GM23338 (cell line): Measurements from ENCODE around the gene FAP. TPM values are rescaled to one million over a fixed set of nuclear protein-coding genes. Genes with fewer than 3 reads are reported as not detected.

Experiments used
- ATAC-seq: fragments of 200-7000 bp; cut with Tn5 transposase; 3 replicates; pipeline ENCODE4 v1.9.1; 2020
- DNase-seq: peaks from one replicate; pipeline ENCODE4 v3.0.0-alpha.2; 2015; ENCODE audit warnings: low spot score
- H2AFZ ChIP-seq: fragments of 200-600 bp; sonication (generic); 2 replicates; pipeline ENCODE4 v1.8.0; 2016; ENCODE audit warnings: antibody characterized with exemption, mild to moderate bottlenecking, moderate library complexity
- H3F3A ChIP-seq: fragments of 200-600 bp; sonication (generic); replicated peaks from 2 replicates; pipeline ENCODE4 v1.8.0; 2017; ENCODE audit warnings: antibody characterized with exemption, mixed run types, low read depth
- H3K27ac ChIP-seq: fragments of 200-600 bp; sonication (generic); 2 replicates; pipeline ENCODE4 v1.6.1; 2016; ENCODE audit warnings: low read depth
- H3K27me3 ChIP-seq: fragments of 200-600 bp; sonication (generic); 2 replicates; pipeline ENCODE4 v1.8.0; 2016; ENCODE audit warnings: mild to moderate bottlenecking, mixed run types, moderate library complexity; ENCODE audit not compliant: insufficient read depth
- H3K36me3 ChIP-seq: fragments of 200-600 bp; sonication (generic); 2 replicates; pipeline ENCODE4 v1.8.0; 2016; ENCODE audit warnings: mild to moderate bottlenecking; ENCODE audit not compliant: insufficient read depth
- H3K4me1 ChIP-seq: fragments of 200-600 bp; sonication (generic); 2 replicates; pipeline ENCODE4 v1.8.0; 2016; ENCODE audit warnings: mild to moderate bottlenecking, moderate library complexity; ENCODE audit not compliant: insufficient read depth
- H3K4me2 ChIP-seq: fragments of 200-600 bp; sonication (generic); 2 replicates; pipeline ENCODE4 v1.7.1; 2017; ENCODE audit warnings: mixed run types
- H3K4me3 ChIP-seq: fragments of 200-600 bp; sonication (generic); 2 replicates; pipeline ENCODE4 v1.6.1; 2016; ENCODE audit warnings: mixed run types
- H3K79me2 ChIP-seq: fragments of 200-600 bp; sonication (generic); replicated peaks from 2 replicates; pipeline ENCODE4 v1.8.0; 2017; ENCODE audit warnings: mild to moderate bottlenecking; ENCODE audit not compliant: insufficient read depth
- H3K9me2 ChIP-seq: fragments of 200-600 bp; sonication (generic); 2 replicates; pipeline ENCODE4 v1.8.0; 2017; ENCODE audit not compliant: insufficient read depth
- H4K20me1 ChIP-seq: fragments of 200-600 bp; sonication (generic); replicated peaks from 2 replicates; pipeline ENCODE4 v1.8.0; 2017; ENCODE audit warnings: mild to moderate bottlenecking; ENCODE audit not compliant: insufficient read depth
- H3K27ac Mint-ChIP-seq: 2 replicates; pipeline ENCODE4 v1.8.0; 2020; ENCODE audit warnings: inconsistent platforms, mild to moderate bottlenecking, moderate library complexity, mixed read lengths
- H3K27me3 Mint-ChIP-seq: 3 replicates; pipeline ENCODE4 v1.8.0; 2022; ENCODE audit warnings: low read depth, mild to moderate bottlenecking, moderate library complexity, mixed read lengths, inconsistent platforms; ENCODE audit not compliant: insufficient read depth, poor library complexity
- H3K36me3 Mint-ChIP-seq: 3 replicates; pipeline ENCODE4 v1.8.0; 2021; ENCODE audit warnings: low read depth, mild to moderate bottlenecking, inconsistent platforms, moderate library complexity, mixed read lengths
- H3K4me1 Mint-ChIP-seq: 3 replicates; pipeline ENCODE4 v1.8.0; 2020; ENCODE audit warnings: mild to moderate bottlenecking, inconsistent platforms, mixed read lengths
- H3K4me3 Mint-ChIP-seq: 3 replicates; pipeline ENCODE4 v1.8.0; 2021; ENCODE audit warnings: moderate library complexity, mild to moderate bottlenecking, inconsistent platforms, mixed read lengths
- H3K9me3 Mint-ChIP-seq: 3 replicates; pipeline ENCODE4 v1.8.0; 2020; ENCODE audit warnings: moderate library complexity, mild to moderate bottlenecking, inconsistent platforms, mixed read lengths
- CREB1 ChIP-seq: fragments of 250-450 bp; sonication (Bioruptor Pico); IDR thresholded peaks from 2 replicates; pipeline ENCODE4 v1.5.0; 2020; ENCODE audit warnings: low read depth, mild to moderate bottlenecking, moderate library complexity
- EZH2 ChIP-seq: fragments of 200-600 bp; sonication (generic); IDR thresholded peaks from one replicate; pipeline ENCODE4 v1.8.0; 2017; ENCODE audit warnings: antibody characterized with exemption, mild to moderate bottlenecking, low read depth; ENCODE audit not compliant: unreplicated experiment
- EZH2phosphoT487 ChIP-seq: fragments of 200-600 bp; sonication (generic); IDR thresholded peaks from one replicate; pipeline ENCODE4 v1.8.1; 2018; ENCODE audit warnings: antibody characterized with exemption; ENCODE audit not compliant: unreplicated experiment
- JUNB ChIP-seq: IDR thresholded peaks from one replicate; pipeline ENCODE4 v1.6.1; 2016; ENCODE audit warnings: antibody characterized with exemption; ENCODE audit not compliant: unreplicated experiment
- NANOG ChIP-seq: IDR thresholded peaks from 2 replicates; pipeline ENCODE4 v1.6.1; 2016; ENCODE audit warnings: antibody characterized with exemption, borderline replicate concordance
- POLR2AphosphoS5 ChIP-seq: IDR thresholded peaks from 2 replicates; pipeline ENCODE4 v1.6.1; 2016; ENCODE audit warnings: antibody characterized with exemption, low read depth
- STAT1 ChIP-seq: IDR thresholded peaks from one replicate; pipeline ENCODE4 v1.6.1; 2016; ENCODE audit warnings: antibody characterized with exemption; ENCODE audit not compliant: unreplicated experiment
- ZNF114 ChIP-seq: fragments of 250-450 bp; sonication (Bioruptor Pico); IDR thresholded peaks from 2 replicates; pipeline ENCODE4 v1.5.0; 2020; ENCODE audit warnings: mild to moderate bottlenecking, moderate library complexity
- ZNF331 ChIP-seq: fragments of 250-450 bp; sonication (Bioruptor Pico); IDR thresholded peaks from 2 replicates; pipeline ENCODE4 v1.5.0; 2020; ENCODE audit warnings: low read depth, mild to moderate bottlenecking, moderate library complexity
- polyA plus RNA-seq: library from polyadenylated mRNA; unstranded; fragments of >200 nt; fragmentation: Nextera tagmentation; extraction: Ambion mirVana; gene quantifications from 2 replicates; pipeline ENCODE4 v1.2.1, GENCODE V29; 2016
- total RNA-seq: library from RNA; depleted of rRNA; stranded (reverse); fragments of >200 nt; shearing (Covaris generic); gene quantifications from 2 replicates; pipeline ENCODE4 v1.2.3, GENCODE V29; 2014
- TF ChIP-seq, protein P1 (sequence below): fragments of 250-450 bp; sonication (Bioruptor Pico); IDR thresholded peaks from 2 replicates; pipeline ENCODE4 v1.5.0; 2020; ENCODE audit warnings: mild to moderate bottlenecking, moderate library complexity
- TF ChIP-seq, protein P2 (sequence below): IDR thresholded peaks from 2 replicates; pipeline ENCODE4 v1.6.1; 2016; ENCODE audit warnings: antibody characterized with exemption
- TF ChIP-seq, protein P3 (sequence below), 2 experiments: fragments of 200-600 bp in 1 of 2; sonication (generic) in 1 of 2; conservative IDR thresholded peaks; 2 replicates each; pipeline versions ENCODE4 v1.5.1 to v1.6.1; 2016 to 2017; ENCODE audit warnings: antibody characterized with exemption in 2 of 2, low read depth in 2 of 2, mild to moderate bottlenecking in 2 of 2, moderate library complexity in 1 of 2
- TF ChIP-seq, protein P4 (sequence below): IDR thresholded peaks from one replicate; pipeline ENCODE4 v1.6.1; 2018; ENCODE audit warnings: antibody characterized with exemption; ENCODE audit not compliant: unreplicated experiment

Gene FAP
- total and polyA plus RNA-seq, 2 experiments from 2014 or later, result not detected

DNA sequence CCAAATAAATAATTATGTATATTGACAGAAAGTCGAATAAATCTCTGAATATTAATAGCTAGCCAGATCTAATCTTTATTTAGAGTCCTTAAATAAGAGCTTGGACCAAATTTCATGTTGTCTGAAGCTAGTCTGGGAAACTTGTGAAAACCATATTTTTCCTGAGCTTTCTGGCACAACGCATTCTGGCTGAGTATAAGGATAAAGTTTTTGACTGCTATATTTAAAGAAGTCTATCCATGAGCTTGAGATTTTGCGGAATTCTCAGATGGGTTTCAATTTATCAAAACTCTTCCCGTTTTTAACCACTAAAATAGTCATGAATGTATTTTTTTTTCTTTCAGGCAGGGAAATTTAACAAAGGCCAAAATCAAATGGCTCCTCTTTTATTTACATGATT lies 23.8 kb downstream of the FAP start:
- Histone ChIP-seq H3K36me3 (no peaks in the 10 kb centered on the region), H3K4me1 (no peaks in the 10 kb centered on the region), H3K79me2 (no peaks in the 10 kb centered on the region), H3K27me3 (no peaks in the 10 kb centered on the region), H3K4me3 (no peak overlapping the region), H3K4me2 (no peak overlapping the region), H4K20me1 (no peaks in the 10 kb centered on the region), H3F3A (no peaks in the 10 kb centered on the region), H3K9me2 (no peaks in the 10 kb centered on the region), H3K27ac (no peak overlapping the region), H2AFZ (no peak overlapping the region)
- no peaks in the 10 kb centered on the region for H3K9me3 Mint-ChIP-seq
- H3K4me3 Mint-ChIP-seq, result no peak overlapping the region
- ATAC-seq, result no peak
- H3K27ac Mint-ChIP-seq, result no peak overlapping the region
- H3K36me3 Mint-ChIP-seq, result no peaks in the 10 kb centered on the region
- H3K4me1 Mint-ChIP-seq, result peaks cover 10% of the 10 kb centered on the region; the same call in 2 of the 3 replicates
- no peak for DNase-seq
- no peak for TF ChIP-seq ZNF331 (CRISPR knock-in tag)
- TF ChIP-seq ZNF114 (CRISPR knock-in tag), result no peak
- TF ChIP-seq, protein P1, sequence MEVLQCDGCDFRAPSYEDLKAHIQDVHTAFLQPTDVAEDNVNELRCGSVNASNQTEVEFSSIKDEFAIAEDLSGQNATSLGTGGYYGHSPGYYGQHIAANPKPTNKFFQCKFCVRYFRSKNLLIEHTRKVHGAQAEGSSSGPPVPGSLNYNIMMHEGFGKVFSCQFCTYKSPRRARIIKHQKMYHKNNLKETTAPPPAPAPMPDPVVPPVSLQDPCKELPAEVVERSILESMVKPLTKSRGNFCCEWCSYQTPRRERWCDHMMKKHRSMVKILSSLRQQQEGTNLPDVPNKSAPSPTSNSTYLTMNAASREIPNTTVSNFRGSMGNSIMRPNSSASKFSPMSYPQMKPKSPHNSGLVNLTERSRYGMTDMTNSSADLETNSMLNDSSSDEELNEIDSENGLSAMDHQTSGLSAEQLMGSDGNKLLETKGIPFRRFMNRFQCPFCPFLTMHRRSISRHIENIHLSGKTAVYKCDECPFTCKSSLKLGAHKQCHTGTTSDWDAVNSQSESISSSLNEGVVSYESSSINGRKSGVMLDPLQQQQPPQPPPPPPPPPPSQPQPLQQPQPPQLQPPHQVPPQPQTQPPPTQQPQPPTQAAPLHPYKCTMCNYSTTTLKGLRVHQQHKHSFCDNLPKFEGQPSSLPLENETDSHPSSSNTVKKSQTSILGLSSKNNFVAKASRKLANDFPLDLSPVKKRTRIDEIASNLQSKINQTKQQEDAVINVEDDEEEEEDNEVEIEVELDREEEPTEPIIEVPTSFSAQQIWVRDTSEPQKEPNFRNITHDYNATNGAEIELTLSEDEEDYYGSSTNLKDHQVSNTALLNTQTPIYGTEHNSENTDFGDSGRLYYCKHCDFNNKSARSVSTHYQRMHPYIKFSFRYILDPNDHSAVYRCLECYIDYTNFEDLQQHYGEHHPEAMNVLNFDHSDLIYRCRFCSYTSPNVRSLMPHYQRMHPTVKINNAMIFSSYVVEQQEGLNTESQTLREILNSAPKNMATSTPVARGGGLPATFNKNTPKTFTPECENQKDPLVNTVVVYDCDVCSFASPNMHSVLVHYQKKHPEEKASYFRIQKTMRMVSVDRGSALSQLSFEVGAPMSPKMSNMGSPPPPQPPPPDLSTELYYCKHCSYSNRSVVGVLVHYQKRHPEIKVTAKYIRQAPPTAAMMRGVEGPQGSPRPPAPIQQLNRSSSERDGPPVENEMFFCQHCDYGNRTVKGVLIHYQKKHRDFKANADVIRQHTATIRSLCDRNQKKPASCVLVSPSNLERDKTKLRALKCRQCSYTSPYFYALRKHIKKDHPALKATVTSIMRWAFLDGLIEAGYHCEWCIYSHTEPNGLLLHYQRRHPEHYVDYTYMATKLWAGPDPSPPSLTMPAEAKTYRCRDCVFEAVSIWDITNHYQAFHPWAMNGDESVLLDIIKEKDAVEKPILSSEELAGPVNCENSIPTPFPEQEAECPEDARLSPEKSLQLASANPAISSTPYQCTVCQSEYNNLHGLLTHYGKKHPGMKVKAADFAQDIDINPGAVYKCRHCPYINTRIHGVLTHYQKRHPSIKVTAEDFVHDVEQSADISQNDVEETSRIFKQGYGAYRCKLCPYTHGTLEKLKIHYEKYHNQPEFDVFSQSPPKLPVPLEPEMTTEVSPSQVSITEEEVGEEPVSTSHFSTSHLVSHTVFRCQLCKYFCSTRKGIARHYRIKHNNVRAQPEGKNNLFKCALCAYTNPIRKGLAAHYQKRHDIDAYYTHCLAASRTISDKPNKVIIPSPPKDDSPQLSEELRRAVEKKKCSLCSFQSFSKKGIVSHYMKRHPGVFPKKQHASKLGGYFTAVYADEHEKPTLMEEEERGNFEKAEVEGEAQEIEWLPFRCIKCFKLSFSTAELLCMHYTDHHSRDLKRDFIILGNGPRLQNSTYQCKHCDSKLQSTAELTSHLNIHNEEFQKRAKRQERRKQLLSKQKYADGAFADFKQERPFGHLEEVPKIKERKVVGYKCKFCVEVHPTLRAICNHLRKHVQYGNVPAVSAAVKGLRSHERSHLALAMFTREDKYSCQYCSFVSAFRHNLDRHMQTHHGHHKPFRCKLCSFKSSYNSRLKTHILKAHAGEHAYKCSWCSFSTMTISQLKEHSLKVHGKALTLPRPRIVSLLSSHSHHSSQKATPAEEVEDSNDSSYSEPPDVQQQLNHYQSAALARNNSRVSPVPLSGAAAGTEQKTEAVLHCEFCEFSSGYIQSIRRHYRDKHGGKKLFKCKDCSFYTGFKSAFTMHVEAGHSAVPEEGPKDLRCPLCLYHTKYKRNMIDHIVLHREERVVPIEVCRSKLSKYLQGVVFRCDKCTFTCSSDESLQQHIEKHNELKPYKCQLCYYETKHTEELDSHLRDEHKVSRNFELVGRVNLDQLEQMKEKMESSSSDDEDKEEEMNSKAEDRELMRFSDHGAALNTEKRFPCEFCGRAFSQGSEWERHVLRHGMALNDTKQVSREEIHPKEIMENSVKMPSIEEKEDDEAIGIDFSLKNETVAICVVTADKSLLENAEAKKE (CRISPR knock-in tag), result no peak
- TF ChIP-seq EZH2phosphoT487, result no peak
- no peak for TF ChIP-seq STAT1
- TF ChIP-seq, protein P2, sequence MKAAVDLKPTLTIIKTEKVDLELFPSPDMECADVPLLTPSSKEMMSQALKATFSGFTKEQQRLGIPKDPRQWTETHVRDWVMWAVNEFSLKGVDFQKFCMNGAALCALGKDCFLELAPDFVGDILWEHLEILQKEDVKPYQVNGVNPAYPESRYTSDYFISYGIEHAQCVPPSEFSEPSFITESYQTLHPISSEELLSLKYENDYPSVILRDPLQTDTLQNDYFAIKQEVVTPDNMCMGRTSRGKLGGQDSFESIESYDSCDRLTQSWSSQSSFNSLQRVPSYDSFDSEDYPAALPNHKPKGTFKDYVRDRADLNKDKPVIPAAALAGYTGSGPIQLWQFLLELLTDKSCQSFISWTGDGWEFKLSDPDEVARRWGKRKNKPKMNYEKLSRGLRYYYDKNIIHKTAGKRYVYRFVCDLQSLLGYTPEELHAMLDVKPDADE, result no peak
- TF ChIP-seq NANOG, result no peak
- TF ChIP-seq EZH2, result no peak
- no peak for TF ChIP-seq JUNB
- TF ChIP-seq, protein P3, sequence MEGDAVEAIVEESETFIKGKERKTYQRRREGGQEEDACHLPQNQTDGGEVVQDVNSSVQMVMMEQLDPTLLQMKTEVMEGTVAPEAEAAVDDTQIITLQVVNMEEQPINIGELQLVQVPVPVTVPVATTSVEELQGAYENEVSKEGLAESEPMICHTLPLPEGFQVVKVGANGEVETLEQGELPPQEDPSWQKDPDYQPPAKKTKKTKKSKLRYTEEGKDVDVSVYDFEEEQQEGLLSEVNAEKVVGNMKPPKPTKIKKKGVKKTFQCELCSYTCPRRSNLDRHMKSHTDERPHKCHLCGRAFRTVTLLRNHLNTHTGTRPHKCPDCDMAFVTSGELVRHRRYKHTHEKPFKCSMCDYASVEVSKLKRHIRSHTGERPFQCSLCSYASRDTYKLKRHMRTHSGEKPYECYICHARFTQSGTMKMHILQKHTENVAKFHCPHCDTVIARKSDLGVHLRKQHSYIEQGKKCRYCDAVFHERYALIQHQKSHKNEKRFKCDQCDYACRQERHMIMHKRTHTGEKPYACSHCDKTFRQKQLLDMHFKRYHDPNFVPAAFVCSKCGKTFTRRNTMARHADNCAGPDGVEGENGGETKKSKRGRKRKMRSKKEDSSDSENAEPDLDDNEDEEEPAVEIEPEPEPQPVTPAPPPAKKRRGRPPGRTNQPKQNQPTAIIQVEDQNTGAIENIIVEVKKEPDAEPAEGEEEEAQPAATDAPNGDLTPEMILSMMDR (conservative IDR thresholded peaks at IDR 0.05; ENCODE audit: low read depth in 2 of 2), result no peak
- no peak for TF ChIP-seq POLR2AphosphoS5
- TF ChIP-seq, protein P4, sequence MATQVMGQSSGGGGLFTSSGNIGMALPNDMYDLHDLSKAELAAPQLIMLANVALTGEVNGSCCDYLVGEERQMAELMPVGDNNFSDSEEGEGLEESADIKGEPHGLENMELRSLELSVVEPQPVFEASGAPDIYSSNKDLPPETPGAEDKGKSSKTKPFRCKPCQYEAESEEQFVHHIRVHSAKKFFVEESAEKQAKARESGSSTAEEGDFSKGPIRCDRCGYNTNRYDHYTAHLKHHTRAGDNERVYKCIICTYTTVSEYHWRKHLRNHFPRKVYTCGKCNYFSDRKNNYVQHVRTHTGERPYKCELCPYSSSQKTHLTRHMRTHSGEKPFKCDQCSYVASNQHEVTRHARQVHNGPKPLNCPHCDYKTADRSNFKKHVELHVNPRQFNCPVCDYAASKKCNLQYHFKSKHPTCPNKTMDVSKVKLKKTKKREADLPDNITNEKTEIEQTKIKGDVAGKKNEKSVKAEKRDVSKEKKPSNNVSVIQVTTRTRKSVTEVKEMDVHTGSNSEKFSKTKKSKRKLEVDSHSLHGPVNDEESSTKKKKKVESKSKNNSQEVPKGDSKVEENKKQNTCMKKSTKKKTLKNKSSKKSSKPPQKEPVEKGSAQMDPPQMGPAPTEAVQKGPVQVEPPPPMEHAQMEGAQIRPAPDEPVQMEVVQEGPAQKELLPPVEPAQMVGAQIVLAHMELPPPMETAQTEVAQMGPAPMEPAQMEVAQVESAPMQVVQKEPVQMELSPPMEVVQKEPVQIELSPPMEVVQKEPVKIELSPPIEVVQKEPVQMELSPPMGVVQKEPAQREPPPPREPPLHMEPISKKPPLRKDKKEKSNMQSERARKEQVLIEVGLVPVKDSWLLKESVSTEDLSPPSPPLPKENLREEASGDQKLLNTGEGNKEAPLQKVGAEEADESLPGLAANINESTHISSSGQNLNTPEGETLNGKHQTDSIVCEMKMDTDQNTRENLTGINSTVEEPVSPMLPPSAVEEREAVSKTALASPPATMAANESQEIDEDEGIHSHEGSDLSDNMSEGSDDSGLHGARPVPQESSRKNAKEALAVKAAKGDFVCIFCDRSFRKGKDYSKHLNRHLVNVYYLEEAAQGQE, result no peak
- TF ChIP-seq CREB1 (CRISPR knock-in tag), result no peak
- H3K27me3 Mint-ChIP-seq, result peaks cover 4% of the 10 kb centered on the region
